ES-I3 (cell line): ENCODE measurements around the gene SSTR3.
"Not testable (repeated sequence)": the region's sequence is repeated elsewhere in the genome, so short reads cannot be mapped to it uniquely, and the experiment has no call there.

Source experiments
- H3K36me3 ChIP-seq: 2 replicates; pipeline ENCODE4 v1.6.1; 2013; ENCODE audit warnings: mild to moderate bottlenecking, low read length, control low read depth, moderate library complexity; ENCODE audit not compliant: insufficient read depth
- H3K4me1 ChIP-seq: 2 replicates; pipeline ENCODE4 v1.6.1; 2013; ENCODE audit warnings: mild to moderate bottlenecking, control low read depth, low read length; ENCODE audit not compliant: insufficient read depth
- H3K9ac ChIP-seq: 2 replicates; pipeline ENCODE4 v1.6.1; 2013; ENCODE audit warnings: low read depth, mild to moderate bottlenecking, low read length, moderate library complexity
- H3K9me3 ChIP-seq: 2 replicates; pipeline ENCODE4 v1.6.1; 2013; ENCODE audit warnings: mild to moderate bottlenecking, low read length, moderate library complexity; ENCODE audit not compliant: control insufficient read depth, insufficient read depth

The SSTR3 gene

GRCh38 chr22:37204045-37204655 is 8.1 kb downstream of the SSTR3 start:
- Histone ChIP-seq H3K4me1 (no peaks in the 10 kb centered on the region), H3K9ac (no peak overlapping the region)

GRCh38 chr22:37203354-37204044 is 8.8 kb downstream of the SSTR3 start:
- no peaks in the 10 kb centered on the region for H3K4me1 ChIP-seq
- no peaks in the 10 kb centered on the region for H3K9me3 ChIP-seq
- no peaks in the 10 kb centered on the region for H3K36me3 ChIP-seq
- H3K9ac ChIP-seq, result no peak overlapping the region

More at GRCh38 chr22:37204045-37204655, 8.1 kb downstream of the SSTR3 start:
- Histone ChIP-seq H3K9me3 (no peaks in the 10 kb centered on the region), H3K36me3 (no peaks in the 10 kb centered on the region)

- Histone ChIP-seq H3K9me3 (no peaks in the 10 kb centered on the region), H3K9ac (no peak overlapping the region), H3K4me1 (peaks cover 7% of the 10 kb centered on the region), H3K36me3 (no peaks in the 10 kb centered on the region)
These were observed 9.6 kb downstream of the SSTR3 start for GRCh38 chr22:37202716-37203115.

GRCh38 chr22:37202001-37202555 is 10.2 kb downstream of the SSTR3 start:
- Histone ChIP-seq H3K9me3 (no peaks in the 10 kb centered on the region), H3K4me1 (peaks cover 13% of the 10 kb centered on the region), H3K9ac (no peak overlapping the region), H3K36me3 (no peaks in the 10 kb centered on the region)

GRCh38 chr22:37201443-37201820 is 10.8 kb downstream of the SSTR3 start:
- not testable (repeated sequence) for H3K9ac ChIP-seq, H3K9me3 ChIP-seq, H3K36me3 ChIP-seq
- H3K4me1 ChIP-seq, result peaks cover 18% of the 10 kb centered on the region

GRCh38 chr22:37199760-37200108 is 12.5 kb downstream of the SSTR3 start:
- H3K9ac ChIP-seq, result peak overlapping the region; percentile 13; the same call in 1 of the 2 replicates
- no peaks in the 10 kb centered on the region for H3K9me3 ChIP-seq
- peaks cover 22% of the 10 kb centered on the region for H3K4me1 ChIP-seq
- no peaks in the 10 kb centered on the region for H3K36me3 ChIP-seq

- peaks cover 22% of the 10 kb centered on the region for H3K4me1 ChIP-seq
- H3K9ac ChIP-seq, result peak overlapping the region; percentile 98
- no peaks in the 10 kb centered on the region for H3K36me3 ChIP-seq
- H3K9me3 ChIP-seq, result no peaks in the 10 kb centered on the region; the same call in 1 of the 2 replicates
These were observed 13.0 kb downstream of the SSTR3 start for GRCh38 chr22:37199103-37199759.

GRCh38 chr22:37198258-37199102 is 13.8 kb downstream of the SSTR3 start:
- H3K9ac ChIP-seq, result peak overlapping the region; percentile 98
- no peaks in the 10 kb centered on the region for H3K36me3 ChIP-seq
- no peaks in the 10 kb centered on the region; the same call in 1 of the 2 replicates for H3K9me3 ChIP-seq
- H3K4me1 ChIP-seq, result peaks cover 22% of the 10 kb centered on the region

GRCh38 chr22:37197451-37198257 is 14.6 kb downstream of the SSTR3 start:
- peak overlapping the region; percentile 98; the same call in 1 of the 2 replicates for H3K9ac ChIP-seq

GRCh38 chr22:37196539-37197450 is 15.5 kb downstream of the SSTR3 start:
- H3K9me3 ChIP-seq, result peaks cover 10% of the 10 kb centered on the region
- peaks cover 22% of the 10 kb centered on the region for H3K4me1 ChIP-seq
- no peaks in the 10 kb centered on the region for H3K36me3 ChIP-seq
- peak overlapping the region; percentile 8; the same call in 1 of the 2 replicates for H3K9ac ChIP-seq

More at GRCh38 chr22:37197451-37198257, 14.6 kb downstream of the SSTR3 start:
- Histone ChIP-seq H3K36me3 (no peaks in the 10 kb centered on the region), H3K4me1 (peaks cover 22% of the 10 kb centered on the region), H3K9me3 (peaks cover 3% of the 10 kb centered on the region; the same call in 1 of the 2 replicates)

GRCh38 chr22:37195921-37196320 is 16.4 kb downstream of the SSTR3 start:
- H3K4me1 ChIP-seq, result peaks cover 22% of the 10 kb centered on the region
- H3K9ac ChIP-seq, result no peak overlapping the region
- no peaks in the 10 kb centered on the region for H3K36me3 ChIP-seq
- peaks cover 10% of the 10 kb centered on the region for H3K9me3 ChIP-seq

GRCh38 chr22:37194750-37195149 is 17.5 kb downstream of the SSTR3 start:
- H3K9me3 ChIP-seq, result peaks cover 10% of the 10 kb centered on the region
- H3K4me1 ChIP-seq, result peaks cover 26% of the 10 kb centered on the region
- no peak overlapping the region for H3K9ac ChIP-seq
- H3K36me3 ChIP-seq, result no peaks in the 10 kb centered on the region
